Activated CD4-positive, alpha-beta T cell treated with anti-CD3 and anti-CD28 coated beads for 24 hours (primary cell): Measurements from ENCODE around the gene PRSS36.
"Not testable (repeated sequence)": the region's sequence is repeated elsewhere in the genome, so short reads cannot be mapped to it uniquely, and the experiment has no call there.

Experiments
- DNase-seq, 2 donors: peaks; one replicate each; pipeline ENCODE4 v3.0.0-alpha.2; 2020; ENCODE audit warnings: low read depth in 2 of 2

The PRSS36 gene

GRCh38 chr16:31149894-31150890 lies at the start of gene PRSS36:
Gene PRSS36, minus strand, starts transcription at chr16:31150066. Its CDS starts 31 bp downstream, at chr16:31150035.
- no peak for DNase-seq

- DNase-seq: no peak
Measured at GRCh38 chr16:31199430-31200041, 49.7 kb upstream of the PRSS36 start.

GRCh38 chr16:31198207-31198882 lies 48.5 kb upstream of the PRSS36 start:
- DNase-seq: no peak

GRCh38 chr16:31196324-31197088 lies 46.6 kb upstream of the PRSS36 start:
- DNase-seq: no peak

GRCh38 chr16:31195861-31196260 lies 46.0 kb upstream of the PRSS36 start:
- not testable (repeated sequence) for DNase-seq

GRCh38 chr16:31194898-31195297 lies 45.0 kb upstream of the PRSS36 start:
- DNase-seq: no peak

- no peak for DNase-seq
Measured at GRCh38 chr16:31193874-31194273, 44.0 kb upstream of the PRSS36 start.

- no peak for DNase-seq
Measured at GRCh38 chr16:31192856-31193642, 43.2 kb upstream of the PRSS36 start.

GRCh38 chr16:31191697-31192428 lies 42.0 kb upstream of the PRSS36 start:
- no peak for DNase-seq

- no peak for DNase-seq
Measured at GRCh38 chr16:31190818-31191444, 41.1 kb upstream of the PRSS36 start.

- DNase-seq: no peak
Measured at GRCh38 chr16:31190061-31190460, 40.2 kb upstream of the PRSS36 start.

GRCh38 chr16:31189412-31189778 lies 39.5 kb upstream of the PRSS36 start:
- no peak for DNase-seq

- DNase-seq: no peak
Measured at GRCh38 chr16:31188450-31189411, 38.9 kb upstream of the PRSS36 start.

GRCh38 chr16:31187808-31188189 lies 37.9 kb upstream of the PRSS36 start:
- DNase-seq: no peak

- no peak for DNase-seq
Measured at GRCh38 chr16:31186930-31187807, 37.3 kb upstream of the PRSS36 start.

GRCh38 chr16:31186176-31186575 lies 36.3 kb upstream of the PRSS36 start:
- DNase-seq: no peak

- DNase-seq: no peak
Measured at GRCh38 chr16:31185339-31185738, 35.5 kb upstream of the PRSS36 start.

GRCh38 chr16:31184888-31185287 lies 35.0 kb upstream of the PRSS36 start:
- no peak for DNase-seq
